Lower leg skin (tissue), 4 donors: ENCODE measurements around the gene MTHFSD. TPM values are rescaled to one million over a fixed set of nuclear protein-coding genes. Genes with fewer than 3 reads are reported as not detected.

ENCODE experiments used
- DNase-seq, 2 donors: peaks; one replicate each; pipeline ENCODE4 v3.0.0-alpha.2; 2019; ENCODE audit warnings: low spot score in 2 of 2
- H3K4me3 ChIP-seq: fragments of 200-600 bp; sonication (generic); 2 replicates; pipeline ENCODE4 v1.5.1; 2017; ENCODE audit warnings: mild to moderate bottlenecking, low read depth; ENCODE audit not compliant: poor library complexity, severe bottlenecking
- CTCF ChIP-seq, 3 donors: fragments of 450-650 bp; IDR thresholded peaks; one replicate each; pipeline ENCODE4 v1.5.1; 2016; ENCODE audit warnings: antibody characterized with exemption in 3 of 3, mild to moderate bottlenecking in 3 of 3, moderate library complexity in 2 of 3
- POLR2A ChIP-seq, 2 donors: fragments of 450-650 bp; IDR thresholded peaks; one replicate each; pipeline ENCODE4 v1.6.1; 2016 to 2017; ENCODE audit warnings: antibody characterized with exemption in 2 of 2, mild to moderate bottlenecking in 1 of 2, moderate library complexity in 1 of 2
- WGBS, 2 donors: methylation state at CpG; one replicate each; pipeline ENCODE4 v1.1.5; 2018; 5-methylcytosine and 5-hydroxymethylcytosine counted together
- intact Hi-C: fragments of 100-400 bp; cut with DNase I; formaldehyde crosslinking; loops from one replicate; pipeline ENCODE4 v1.15.0; 2023; ENCODE audit warnings: low total_unique reads
- total RNA-seq, 4 donors: library from RNA; depleted of rRNA; stranded (reverse); fragments of >200 nt; gene quantifications; one replicate each; pipeline ENCODE4 v1.1.0, GENCODE V29; 2016

Gene MTHFSD
- total RNA-seq, 4 donors from 2014 or later = 14.5 to 34.8 (median 25.5) TPM

GRCh38 chr16:86572041-86572521 is 17.0 kb upstream of the MTHFSD start:
- no peak overlapping the region for H3K4me3 ChIP-seq
- 52 to 79% methylated on average over 12 of the region's 12 CpGs for WGBS, 2 donors
- intact Hi-C loops = no loop called here
- TF ChIP-seq POLR2A (IDR thresholded peaks at IDR 0.05) = no peak
- TF ChIP-seq CTCF (IDR thresholded peaks at IDR 0.05) = no peak
- DNase-seq = no peak

- H3K4me3 ChIP-seq = no peak overlapping the region
- 64 to 75% methylated on average over 10 of the region's 10 CpGs for WGBS, 2 donors
- TF ChIP-seq CTCF (IDR thresholded peaks at IDR 0.05) (no peak), POLR2A (IDR thresholded peaks at IDR 0.05) (no peak)
- DNase-seq = no peak
- intact Hi-C loops = no loop called here
Measured at GRCh38 chr16:86571530-86571915, 16.5 kb upstream of the MTHFSD start.

GRCh38 chr16:86570558-86571529 is 15.8 kb upstream of the MTHFSD start:
- intact Hi-C loops = no loop called here
- no peak overlapping the region for H3K4me3 ChIP-seq
- no peak for TF ChIP-seq POLR2A (IDR thresholded peaks at IDR 0.05)
- TF ChIP-seq CTCF (IDR thresholded peaks at IDR 0.05) = no peak
- 66 to 70% methylated on average over 28 of the region's 28 CpGs for WGBS, 2 donors
- no peak for DNase-seq

GRCh38 chr16:86569701-86570447 is 14.8 kb upstream of the MTHFSD start:
- TF ChIP-seq POLR2A (IDR thresholded peaks at IDR 0.05) = no peak
- no peak for TF ChIP-seq CTCF (IDR thresholded peaks at IDR 0.05)
- DNase-seq = no peak
- intact Hi-C loops = loop anchor here (5.0 kb wide), 1 partner anchor 707 kb away; no protein-coding TSS in a partner anchor
- H3K4me3 ChIP-seq = no peak overlapping the region
- 32 to 40% methylated on average over 13 of the region's 13 CpGs for WGBS, 2 donors

- DNase-seq = no peak
- no peak for TF ChIP-seq POLR2A (IDR thresholded peaks at IDR 0.05)
- TF ChIP-seq CTCF (IDR thresholded peaks at IDR 0.05) = no peak
- WGBS, 2 donors = 9 to 11% methylated on average over 29 to 30 of the region's 33 CpGs
- intact Hi-C loops = loop anchor here (5.0 kb wide), 1 partner anchor 708 kb away; no protein-coding TSS in a partner anchor
- H3K4me3 ChIP-seq = no peak overlapping the region
Measured at GRCh38 chr16:86568677-86569623, 13.9 kb upstream of the MTHFSD start.
